Lower leg skin (tissue), 3 donors: ENCODE measurements around the gene NOMO2.
"Not testable (repeated sequence)": the region's sequence is repeated elsewhere in the genome, so short reads cannot be mapped to it uniquely, and the experiment has no call there.

ENCODE experiments used
- POLR2A ChIP-seq, 2 donors: fragments of 450-650 bp; IDR thresholded peaks; one replicate each; pipeline ENCODE4 v1.6.1; 2016 to 2017; ENCODE audit warnings: antibody characterized with exemption in 2 of 2, mild to moderate bottlenecking in 1 of 2, moderate library complexity in 1 of 2
- TF ChIP-seq, protein P1 (sequence below), 3 donors: fragments of 450-650 bp; IDR thresholded peaks; one replicate each; pipeline ENCODE4 v1.5.1; 2016; ENCODE audit warnings: antibody characterized with exemption in 3 of 3, mild to moderate bottlenecking in 3 of 3, moderate library complexity in 2 of 3

DNA sequence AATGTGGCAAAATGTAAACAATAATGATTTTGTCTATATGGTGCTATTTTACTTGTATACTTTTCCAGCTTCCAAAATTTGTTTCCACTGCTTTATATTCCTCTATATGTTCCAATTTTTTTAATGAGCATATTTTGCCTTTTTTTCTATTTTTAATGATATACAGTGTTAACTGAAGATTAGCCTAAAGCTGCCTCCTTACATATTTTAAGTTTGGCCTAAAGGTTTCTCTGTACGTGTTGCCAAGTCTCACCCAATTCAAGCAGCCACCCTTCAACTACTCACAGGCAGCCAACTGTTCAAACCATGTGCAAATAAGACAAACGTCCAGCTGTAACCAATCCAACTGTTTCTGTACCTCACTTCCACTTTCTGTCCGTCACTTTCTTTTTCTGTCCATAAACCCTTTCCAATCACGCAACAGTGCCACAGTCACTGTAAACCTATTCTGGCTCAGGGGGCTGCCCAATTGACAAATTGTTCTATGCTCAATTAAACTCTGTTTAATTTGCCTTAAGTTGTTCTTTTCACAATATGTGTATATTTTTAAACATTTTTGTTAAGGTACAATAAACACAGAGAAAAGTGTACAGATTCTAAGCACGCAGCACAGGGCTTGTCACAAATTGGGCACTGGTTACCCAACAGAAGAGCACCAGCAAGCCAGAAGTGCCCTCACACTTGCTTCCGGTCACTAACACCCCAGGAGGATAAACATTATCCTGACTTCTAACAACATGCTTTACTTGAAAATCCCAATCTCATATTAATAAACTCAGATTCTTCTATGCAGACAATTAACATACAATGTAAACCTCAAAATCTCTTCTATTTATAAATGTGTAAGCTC, 17.4 kb downstream of the NOMO2 start:
- TF ChIP-seq, protein P1, sequence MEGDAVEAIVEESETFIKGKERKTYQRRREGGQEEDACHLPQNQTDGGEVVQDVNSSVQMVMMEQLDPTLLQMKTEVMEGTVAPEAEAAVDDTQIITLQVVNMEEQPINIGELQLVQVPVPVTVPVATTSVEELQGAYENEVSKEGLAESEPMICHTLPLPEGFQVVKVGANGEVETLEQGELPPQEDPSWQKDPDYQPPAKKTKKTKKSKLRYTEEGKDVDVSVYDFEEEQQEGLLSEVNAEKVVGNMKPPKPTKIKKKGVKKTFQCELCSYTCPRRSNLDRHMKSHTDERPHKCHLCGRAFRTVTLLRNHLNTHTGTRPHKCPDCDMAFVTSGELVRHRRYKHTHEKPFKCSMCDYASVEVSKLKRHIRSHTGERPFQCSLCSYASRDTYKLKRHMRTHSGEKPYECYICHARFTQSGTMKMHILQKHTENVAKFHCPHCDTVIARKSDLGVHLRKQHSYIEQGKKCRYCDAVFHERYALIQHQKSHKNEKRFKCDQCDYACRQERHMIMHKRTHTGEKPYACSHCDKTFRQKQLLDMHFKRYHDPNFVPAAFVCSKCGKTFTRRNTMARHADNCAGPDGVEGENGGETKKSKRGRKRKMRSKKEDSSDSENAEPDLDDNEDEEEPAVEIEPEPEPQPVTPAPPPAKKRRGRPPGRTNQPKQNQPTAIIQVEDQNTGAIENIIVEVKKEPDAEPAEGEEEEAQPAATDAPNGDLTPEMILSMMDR (IDR thresholded peaks at IDR 0.05) = not testable (repeated sequence)
- not testable (repeated sequence) for TF ChIP-seq POLR2A (IDR thresholded peaks at IDR 0.05)
